GM21515 (cell line): ENCODE measurements around the gene SRC.

Source experiments
- ATAC-seq: cut with Tn5 transposase; IDR thresholded peaks from one replicate; pipeline ENCODE4 v1.9.1; 2021; ENCODE audit not compliant: unreplicated experiment

Gene SRC

DNA sequence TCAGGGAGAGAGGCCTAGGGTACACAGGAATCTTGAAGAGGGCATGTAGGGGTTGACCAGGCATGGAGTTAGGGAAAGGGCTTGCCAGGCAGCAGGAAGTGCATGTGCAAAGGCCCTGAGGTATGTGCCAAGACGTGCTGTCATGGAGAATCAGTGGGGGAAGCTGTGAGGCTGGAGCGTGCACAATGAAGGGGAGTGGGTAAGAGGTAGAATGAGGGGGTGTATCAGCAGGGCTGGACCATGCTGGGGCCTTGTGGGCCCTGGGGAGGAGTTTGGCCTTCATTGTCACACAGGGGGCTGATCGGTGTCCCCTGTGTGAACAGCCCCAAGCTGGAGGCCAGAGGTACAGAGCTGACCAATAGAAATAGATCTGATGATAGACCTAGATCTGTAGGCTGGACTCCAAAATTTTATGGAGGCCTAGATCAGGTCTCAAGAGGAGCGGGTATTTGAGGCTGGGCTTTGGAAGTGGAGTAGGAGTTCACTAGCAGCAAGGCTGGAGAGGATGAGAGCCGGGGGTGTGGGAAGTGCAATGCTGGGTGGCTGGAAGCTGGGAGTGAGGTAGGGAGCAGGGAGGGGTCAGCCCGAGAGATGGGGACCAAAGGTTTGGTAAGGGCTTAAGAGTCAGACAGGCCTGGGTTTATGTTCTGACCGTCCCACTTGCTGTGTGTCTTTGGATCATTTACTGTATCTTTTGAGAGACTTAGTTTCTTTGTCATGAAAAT, 3.0 kb downstream of the SRC start:
- ATAC-seq: no peak

DNA sequence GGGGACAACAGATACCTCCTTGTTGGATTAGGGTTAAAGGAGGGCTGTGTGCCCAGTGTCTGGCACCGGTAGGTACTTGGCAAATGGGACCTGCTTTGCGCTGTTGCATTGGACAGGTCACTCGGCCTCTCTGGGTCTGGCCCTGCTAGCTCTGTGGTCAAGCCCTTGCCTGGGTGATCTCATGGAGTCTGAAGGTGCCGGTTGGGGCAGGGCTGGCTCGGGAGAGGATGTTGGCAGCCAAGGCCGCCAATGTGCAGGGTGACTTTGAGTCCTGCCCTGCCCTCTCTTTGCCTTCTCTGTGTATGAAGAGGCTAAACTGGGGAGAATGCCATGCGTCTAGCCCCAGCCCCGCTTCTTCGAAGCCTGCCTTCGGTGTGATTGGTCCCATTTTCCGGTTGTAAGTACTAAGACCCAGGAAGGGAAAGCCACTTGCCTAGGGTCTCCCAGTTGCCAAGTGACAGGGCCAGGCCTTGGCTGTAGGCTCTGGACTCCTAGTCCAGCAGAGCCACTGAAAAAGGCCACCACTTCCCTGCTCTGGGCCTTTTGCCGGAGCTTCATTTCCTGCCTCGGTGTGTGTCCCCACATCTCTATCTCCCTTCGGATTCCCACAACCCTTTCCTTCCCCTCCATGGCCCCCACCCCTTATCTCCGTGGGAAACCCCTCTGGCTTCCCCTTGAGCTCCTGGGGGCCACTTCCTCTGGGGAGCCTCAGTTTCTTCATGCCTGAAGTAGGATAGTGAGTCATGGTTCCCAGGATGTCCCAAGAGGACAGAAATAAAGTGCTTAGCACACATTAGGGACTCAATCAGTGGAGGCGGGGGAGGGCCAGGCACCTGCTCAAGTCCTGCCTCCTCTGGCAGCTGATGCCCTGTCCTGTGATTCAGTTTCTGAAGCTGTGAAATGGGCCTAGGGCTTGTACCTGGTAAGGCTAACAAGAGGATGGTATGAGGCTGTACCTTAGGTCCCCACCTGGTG, 3.9 kb downstream of the SRC start:
- no peak for ATAC-seq

DNA sequence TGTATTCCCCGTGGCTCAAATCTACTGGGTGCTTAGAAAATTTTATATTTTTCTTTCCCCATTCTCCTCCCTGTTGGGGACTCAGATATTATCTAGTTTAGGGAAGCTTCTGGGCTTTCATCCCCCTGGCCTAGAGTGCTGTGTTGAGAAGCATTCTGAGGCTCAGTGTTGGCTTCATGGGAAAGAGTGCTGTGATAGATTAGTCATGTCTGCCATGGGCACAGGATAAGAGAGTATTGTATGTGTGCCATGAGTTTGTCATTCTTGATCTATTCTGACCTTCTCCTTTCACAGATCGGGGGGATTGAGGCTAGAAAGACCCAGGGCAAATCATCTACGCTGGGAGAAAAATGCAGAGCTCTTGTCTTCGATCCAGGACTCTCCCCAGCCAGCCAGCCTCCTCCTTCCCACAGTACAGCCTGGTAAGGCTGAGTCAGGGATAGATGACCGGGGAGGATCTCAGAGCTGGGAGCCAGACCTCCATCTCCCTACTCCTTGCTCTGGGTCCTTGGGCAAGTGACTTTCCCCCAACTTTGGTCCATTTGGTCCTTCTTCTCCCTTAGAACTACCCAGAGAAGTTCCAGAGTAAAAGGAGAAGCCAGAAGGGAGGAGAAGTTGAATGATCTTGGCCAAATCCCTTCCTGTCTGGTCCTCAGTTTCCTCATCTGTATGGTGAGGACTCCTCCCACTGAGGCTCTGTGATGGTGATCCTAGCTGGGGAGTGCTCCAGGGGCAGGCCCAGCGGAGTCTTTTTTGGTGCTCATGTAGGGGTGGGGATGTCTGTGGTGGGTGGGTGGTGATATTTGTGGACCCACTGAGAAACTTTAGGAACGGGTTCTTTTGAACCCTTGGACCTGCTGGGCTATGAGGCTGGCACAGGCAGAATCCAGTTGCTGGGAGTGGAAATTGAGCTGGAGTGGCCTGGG, 5.0 kb downstream of the SRC start:
- no peak for ATAC-seq

DNA sequence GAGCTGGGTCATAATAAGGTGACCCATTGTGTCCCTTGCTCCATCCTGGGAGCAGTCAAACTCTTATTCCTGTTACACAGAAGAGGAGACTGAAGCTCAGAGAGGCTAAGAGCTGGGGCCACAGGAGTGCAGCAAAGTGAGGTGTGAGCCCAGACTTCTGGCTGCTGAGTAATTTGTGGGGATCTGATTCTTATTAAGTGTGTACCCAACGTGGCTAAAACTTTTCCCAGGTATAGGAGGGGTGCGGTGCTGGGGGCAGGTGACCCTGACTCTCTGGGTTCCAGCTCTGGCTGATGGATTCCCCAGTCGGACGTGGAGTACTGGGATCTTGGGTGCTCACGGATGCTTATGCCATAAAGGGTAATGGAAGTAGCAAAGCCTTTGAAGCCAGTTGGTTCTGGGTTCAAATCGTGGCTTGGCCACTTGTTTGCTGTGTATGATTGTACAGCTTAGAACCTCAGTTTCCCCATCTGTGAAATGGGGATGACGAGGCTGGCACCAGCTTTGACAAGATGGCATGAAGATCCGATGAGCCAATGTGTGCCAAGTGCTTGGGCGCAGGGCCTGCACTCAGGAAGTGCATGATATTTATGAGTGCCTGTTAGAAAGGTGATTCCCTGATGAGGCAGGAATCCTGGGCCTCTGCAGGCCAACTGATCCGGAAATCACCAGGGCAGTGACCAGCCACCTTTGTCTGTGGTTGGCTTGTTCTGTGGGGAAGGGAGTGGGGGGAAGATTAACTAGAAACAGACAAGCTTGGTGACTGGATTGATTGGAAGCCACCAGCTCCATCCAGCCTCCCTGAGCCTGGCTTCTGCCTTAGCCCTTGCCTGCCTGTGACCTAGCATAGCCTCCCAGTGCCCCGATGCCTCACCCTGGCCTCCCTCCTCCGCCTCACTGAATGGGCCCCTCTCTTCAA, 6.0 kb downstream of the SRC start:
- ATAC-seq: no peak

DNA sequence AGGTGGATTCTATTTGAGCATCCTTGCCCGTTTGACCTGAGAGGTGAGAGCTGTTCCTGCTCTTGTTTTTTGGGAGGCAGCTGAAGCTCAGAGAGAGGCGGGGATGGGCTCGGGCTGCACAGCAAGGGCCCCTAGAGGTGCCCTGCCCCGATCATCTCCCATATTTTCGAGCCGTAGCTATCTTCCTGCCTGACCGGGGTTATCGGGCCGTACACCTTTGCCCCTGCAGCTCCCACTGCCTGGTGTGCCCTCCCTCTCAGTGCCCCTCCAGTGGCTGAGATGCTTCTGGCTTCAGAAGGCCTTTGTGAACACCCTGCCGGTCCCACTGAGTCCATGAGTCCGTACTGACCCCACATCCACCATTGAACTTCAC, 6.7 kb downstream of the SRC start:
- no peak for ATAC-seq

DNA sequence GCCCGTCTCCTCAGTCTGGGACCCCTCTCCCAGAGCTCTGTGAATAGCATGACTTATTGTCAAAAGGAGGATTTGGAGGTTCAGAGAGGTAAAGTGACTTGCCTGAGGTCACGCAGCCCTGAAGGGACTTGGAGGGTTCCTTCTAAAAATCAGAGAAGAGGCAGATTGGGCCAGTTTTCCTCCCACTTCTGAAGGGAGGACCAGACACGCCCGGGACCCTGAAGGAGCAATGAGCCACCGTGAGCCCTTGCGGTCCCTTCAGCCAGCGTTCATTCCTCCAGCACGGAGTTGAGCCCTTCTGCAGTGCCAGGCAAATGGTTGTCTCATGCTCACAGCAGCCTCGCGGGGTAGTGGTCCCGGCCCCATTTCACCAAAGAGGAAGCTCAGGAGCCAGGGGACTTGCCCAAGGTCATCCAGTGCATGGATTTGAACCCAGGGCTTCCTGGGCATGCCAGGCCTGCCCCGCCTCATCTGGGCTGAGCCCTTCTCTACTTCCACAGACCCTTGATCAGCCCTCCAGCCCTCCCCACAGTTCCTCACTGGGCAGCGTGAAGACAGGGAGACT, 7.4 kb downstream of the SRC start:
- ATAC-seq: no peak

DNA sequence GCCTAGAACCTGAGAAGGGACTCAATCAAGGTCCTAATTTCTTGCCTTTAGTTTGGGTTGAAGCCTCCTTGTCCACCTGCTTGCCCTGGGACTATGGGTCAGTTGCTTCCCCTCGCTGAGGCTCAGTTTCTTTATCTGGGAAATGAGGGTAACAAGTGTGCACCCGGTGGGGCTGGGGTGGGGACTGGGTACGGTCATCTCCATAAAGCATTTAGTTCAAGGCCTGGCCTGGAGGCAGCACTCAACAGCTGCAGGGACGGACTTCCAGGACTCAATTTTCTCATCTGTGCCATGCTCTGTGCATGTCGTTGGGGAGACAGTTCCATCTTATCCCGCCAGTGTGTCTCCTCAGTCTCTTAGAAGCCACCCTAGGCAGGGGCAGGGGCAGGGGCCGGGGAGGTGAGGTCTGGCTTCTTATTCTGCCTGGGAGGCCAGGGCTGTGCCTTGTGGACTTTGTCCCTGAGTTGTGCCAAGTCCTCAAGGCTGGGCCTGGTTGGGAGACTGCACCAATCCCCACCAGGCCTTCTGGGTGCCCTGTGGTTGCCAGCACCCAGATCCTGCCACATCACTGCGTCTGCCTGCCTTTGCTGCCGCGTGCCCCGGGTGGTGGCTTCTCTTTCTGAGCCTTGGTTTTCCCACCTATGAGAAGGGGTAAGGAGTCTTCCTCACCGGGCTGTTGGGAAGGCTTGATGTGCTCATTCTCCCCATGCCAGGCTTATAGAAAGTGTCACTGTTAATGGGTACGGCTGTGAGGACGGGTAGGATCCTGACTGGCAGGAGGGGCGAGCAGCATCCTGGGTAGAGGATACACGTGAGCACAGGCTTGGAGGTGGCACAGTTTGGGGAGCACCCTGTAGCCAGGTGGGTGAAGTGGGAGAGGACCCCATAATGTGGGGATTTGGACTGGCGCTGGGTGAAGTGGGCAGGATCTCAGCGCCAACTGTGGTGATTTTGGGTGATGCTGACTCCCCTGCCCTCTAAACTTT, 8.6 kb downstream of the SRC start:
- ATAC-seq: no peak

DNA sequence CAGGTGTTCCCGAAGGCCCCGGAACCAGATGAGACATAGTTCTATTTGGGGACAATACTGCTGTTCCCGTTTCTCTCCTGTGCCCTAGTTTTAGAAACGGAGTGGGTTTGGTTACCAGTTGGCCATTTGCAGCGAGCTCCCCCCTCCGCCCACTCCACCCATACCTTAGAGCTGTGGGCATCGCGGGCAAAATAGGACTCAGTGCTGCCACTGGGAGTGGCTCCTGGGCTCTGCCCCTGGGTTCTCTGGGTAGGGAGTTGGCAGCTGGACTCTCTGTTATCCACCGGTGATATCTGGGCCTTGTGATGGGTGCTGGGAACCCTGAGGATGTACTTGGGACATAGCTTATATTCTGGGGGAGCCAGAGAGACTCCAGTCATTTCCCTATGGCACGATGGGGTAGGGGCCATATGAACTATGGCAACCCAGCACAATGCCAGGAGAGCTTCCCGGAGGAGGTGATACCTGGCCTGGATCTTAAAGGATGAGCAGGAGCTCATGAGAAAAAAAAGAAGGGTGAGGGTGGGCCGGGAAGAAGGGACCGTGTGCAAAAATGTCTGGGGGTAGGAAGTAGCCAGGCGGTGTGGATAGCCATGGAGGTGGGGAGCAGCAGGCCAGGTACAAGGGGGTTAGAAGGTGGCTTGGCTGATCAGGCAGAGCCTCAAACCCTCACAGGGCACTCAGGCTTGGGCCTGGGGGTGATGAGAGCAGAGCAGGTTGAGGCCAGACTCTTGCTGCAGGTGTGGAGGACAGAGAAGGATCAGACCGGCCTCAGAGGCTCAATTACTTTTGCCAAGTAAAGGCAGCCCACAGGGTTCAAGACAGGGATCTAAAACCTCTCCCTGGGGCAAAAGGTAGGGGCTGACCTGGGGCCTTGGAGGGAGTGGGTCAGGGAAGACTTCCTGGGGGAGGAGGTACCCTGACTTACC, 9.6 kb downstream of the SRC start:
- no peak for ATAC-seq

DNA sequence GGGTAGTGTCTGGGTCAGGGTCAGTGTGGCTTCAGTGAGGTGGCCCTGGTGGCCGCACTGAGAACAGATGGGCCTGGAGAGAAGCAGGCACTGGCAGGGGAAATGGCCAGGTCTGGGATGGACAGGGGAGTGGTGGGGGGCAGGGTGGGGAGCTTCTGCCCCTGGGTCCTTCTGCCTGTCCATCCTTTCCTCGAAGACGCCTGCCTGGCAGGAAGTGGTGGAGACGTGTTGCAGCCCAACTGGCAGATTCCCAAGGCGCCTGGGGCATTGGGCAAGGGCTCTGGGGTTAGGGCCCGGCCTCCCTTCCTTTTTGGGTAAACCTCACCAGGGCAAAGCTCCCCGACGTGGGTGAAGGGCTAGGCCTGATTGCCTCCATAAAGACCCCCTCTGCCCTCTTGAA, 10.4 kb downstream of the SRC start:
- no peak for ATAC-seq

DNA sequence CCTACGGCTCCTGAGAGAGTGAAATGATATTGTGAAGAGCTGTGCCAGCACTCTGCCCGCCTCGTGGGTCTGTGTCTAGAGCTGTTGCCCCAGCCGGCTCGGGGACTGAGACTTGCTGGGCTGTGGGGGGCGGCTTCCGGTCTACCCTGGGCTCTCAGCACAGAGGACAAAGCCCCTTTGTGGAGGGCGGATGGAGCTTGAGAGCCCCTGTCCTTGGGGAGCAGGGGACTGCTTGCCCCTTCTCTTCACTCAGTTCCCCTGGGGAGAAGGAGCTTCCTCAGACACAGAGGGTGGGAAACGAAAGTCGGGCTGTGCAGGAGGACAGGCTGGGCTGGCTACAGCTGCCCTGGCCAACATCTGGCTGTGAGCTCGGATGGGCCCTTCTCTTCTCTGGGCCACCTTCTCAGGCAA, 11.0 kb downstream of the SRC start:
- ATAC-seq: no peak

DNA sequence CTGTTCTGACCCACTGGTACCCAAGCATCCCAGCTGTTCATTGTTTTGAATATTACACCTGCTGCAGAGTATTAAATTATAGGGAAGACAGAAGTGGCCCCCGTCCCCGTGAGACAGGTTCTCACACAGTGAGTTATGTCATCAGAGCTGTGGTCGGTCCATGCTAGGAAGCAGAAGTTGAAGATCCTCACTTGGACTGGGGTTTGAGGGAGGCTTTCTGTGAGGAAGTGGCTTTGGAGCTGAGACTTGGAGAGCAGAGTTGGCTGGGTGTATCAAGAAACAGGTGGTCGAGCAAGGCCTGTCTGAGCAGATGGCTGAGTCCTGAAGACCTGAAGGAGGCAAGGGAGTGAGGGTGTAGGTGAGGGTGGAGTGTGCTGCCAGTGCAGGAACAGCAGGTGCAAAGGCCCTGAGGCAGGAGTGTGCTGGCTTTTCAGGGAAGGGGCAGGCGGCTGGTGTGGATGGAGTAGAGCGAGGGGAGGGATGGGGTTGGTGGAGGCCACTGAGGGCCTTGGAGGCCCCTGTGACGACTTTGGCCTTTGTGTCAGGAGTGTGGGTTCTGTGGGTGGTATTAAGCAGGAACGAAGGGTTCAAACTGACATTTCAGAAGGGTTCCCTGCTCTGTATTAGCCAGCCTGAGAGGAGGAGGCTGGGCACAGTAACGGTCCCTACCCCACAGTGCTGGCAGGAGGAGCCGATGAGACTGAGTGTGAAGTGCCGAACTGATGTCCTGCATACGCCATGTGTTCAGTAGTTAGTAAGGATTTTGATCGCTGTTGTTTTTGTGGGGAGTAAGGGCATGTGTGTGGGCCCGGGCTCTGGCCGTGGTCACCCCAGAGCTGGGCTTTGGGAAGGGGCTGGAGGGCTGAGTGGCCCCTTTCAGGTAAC, 11.8 kb downstream of the SRC start:
- no peak for ATAC-seq

DNA sequence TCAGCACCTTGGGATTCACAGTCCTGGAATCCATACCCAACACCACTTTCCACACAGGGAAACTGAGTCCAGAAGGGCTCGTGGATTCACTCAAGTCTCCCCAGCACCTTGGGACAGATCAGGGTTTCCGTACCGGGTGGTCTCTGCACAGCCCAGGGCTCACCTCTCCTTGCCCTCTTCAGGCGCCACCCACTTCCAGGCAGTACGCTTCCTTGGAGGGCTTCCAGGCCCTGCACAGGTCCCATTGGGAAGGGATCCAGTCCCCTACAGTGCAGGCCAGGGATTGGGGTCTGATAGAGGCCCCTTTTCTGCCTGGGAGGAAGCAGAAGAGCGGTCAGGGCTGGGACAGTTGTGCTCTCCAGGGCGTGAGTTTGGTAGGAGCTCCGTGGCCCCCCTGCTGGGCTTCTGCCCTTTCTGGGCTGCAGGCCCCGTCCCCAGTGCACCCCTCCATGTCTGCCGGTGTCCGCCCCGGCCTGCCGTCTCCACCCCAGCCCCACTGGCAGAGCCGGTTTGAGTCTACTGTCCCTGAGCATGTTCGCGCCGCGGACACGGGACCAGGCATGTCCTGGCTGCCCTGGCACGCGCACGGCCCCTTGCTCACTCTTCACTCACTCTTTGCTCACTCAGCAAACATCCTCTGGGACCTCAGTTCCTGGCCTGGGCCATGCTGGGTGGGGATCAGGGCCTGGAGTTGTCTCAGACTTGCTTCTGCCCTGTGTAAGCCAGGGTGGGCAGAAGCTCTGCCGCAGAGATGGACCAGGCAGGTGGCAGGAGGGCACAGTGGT, 12.6 kb downstream of the SRC start:
- ATAC-seq: no peak

DNA sequence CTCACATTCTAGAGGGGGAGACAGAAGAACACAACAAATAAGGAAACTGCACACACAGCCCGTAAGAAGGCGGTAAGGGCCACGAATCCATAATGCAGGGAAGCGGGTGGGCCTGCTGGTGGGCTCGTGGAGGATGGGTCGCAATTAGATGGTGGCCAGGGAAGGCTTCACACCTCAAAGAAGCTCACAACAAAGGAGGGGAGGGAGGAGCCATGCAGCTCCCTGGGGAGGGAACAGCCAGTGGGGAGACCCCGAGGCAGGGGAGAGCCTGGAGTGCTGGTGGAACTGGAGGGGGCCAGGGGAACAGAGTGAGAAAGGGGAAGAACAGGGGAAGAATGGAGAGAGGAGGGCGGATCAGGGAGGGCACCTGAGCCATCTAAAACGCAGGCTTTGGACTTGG, 13.4 kb downstream of the SRC start:
- no peak for ATAC-seq

DNA sequence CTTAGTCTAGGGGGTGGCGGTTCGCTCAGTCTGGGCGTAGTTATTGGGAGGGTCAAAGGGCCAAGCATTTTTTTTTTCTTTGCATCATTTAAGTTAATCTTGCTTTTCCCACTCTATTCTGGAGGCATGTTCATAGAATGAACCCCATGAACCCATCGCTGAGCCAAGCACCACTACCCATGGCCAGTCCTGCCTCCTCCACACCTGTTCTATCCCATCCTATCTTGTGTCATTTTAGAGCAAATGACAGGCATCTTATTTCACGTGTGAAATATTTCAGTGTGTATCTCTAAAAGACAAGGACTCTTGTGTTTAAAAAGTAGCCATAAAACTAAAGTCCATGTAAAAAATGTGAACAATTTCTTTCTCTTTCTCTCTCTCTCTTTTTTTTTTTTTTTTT, 13.9 kb downstream of the SRC start:
- ATAC-seq: no peak

DNA sequence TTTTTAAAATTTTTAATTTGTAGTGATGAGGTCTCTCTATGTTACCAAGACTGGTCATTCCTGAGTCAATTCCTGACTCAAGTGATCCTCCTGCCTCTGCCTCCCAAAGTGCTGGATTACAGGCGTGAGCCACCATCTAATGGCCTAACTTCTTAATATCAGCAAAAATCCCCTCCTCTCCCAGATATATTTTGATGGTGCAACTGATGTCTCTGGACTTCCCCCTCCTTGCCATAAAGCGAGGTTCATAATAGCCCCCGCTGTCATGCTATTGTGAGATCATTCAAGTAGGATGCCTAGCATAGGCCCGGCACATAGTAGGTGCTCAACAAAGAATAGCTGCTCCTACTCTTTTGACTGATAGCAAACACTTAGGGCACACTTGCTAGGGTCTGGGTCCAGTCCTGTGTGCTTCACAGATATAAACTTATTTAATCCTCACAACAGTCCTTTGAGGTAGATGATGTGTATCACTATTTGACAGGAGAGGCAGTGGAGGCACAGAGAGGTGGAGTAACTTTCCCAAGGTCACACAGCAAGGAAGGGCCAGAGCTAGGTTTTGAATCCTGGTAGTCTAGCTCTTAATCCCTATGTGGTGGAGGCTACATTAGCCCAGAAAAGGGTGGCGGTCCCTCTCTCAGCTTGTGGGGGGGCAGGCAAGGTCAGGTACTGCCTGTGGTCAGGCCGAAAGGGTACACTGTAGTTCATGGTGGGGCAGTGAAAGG, 14.6 kb downstream of the SRC start:
- no peak for ATAC-seq
